ENCODE results near the gene PRR15L. TPM values are rescaled to one million over a fixed set of nuclear protein-coding genes. Genes with fewer than 3 reads are reported as not detected.
A peak's percentile ranks its signal among the peaks of the same experiment; 100 is the strongest.
"Not testable (repeated sequence)": the region's sequence is repeated elsewhere in the genome, so short reads cannot be mapped to it uniquely, and the experiment has no call there.

The PRR15L gene
- total and polyA plus RNA-seq, 2 donors (not counting 1 experiment from before 2014, with no cell fraction given): not detected

- no peaks in the 10 kb centered on the region for H3K9me3 ChIP-seq (ENCODE audit: control insufficient read depth, insufficient read depth, low read depth, low read length)
- TF ChIP-seq CTCF (conservative IDR thresholded peaks at IDR 0.05 in 1 of 2, IDR thresholded peaks at IDR 0.05 in 1 of 2; ENCODE audit: low read depth in 1 of 2, low read length in 2 of 2) (no peak), EZH2 (IDR thresholded peaks at IDR 0.05; ENCODE audit: low read length, missing control alignments) (no peak)
- H3K9ac ChIP-seq (ENCODE audit: insufficient read depth, low read length): no peak overlapping the region
- H3K36me3 ChIP-seq (ENCODE audit: control insufficient read depth, insufficient read depth, low read length): no peaks in the 10 kb centered on the region
- no peaks in the 10 kb centered on the region for H3K79me2 ChIP-seq (ENCODE audit: control insufficient read depth, insufficient read depth, low read length)
- no peaks in the 10 kb centered on the region for H4K20me1 ChIP-seq (ENCODE audit: control insufficient read depth, extremely low read depth, insufficient read depth, low read length)
- H3K4me1 ChIP-seq (ENCODE audit: control insufficient read depth, extremely low read depth, insufficient read depth, low read length): peaks cover 2% of the 10 kb centered on the region
- no peaks in the 10 kb centered on the region for H3K27me3 ChIP-seq (ENCODE audit: control insufficient read depth, insufficient read depth, low read length)
- no peak overlapping the region for H3K27ac ChIP-seq (ENCODE audit: insufficient read depth, low read length)
- H2AFZ ChIP-seq (ENCODE audit: low read length): no peak overlapping the region
- H3K4me3 ChIP-seq (replicated peaks in 1 of 4; ENCODE audit: control extremely low read depth in 1 of 4, insufficient read depth in 1 of 4, low read depth in 3 of 4, low read length in 4 of 4): no peak overlapping the region
- no peak overlapping the region for H3K4me2 ChIP-seq (ENCODE audit: extremely low read depth, insufficient read depth, low read length)
- no peak for DNase-seq (ENCODE audit: low read depth in 2 of 2)
Measured at GRCh38 chr17:47989159-47989558, 31.5 kb upstream of the PRR15L start.

GRCh38 chr17:47988445-47988844 is 30.8 kb upstream of the PRR15L start:
- not testable (repeated sequence) for H3K4me2 ChIP-seq (ENCODE audit: extremely low read depth, insufficient read depth, low read length); H3K79me2 ChIP-seq (ENCODE audit: control insufficient read depth, insufficient read depth, low read length); H3K9me3 ChIP-seq (ENCODE audit: control insufficient read depth, insufficient read depth, low read depth, low read length); H3K4me3 ChIP-seq (replicated peaks in 1 of 4; ENCODE audit: control extremely low read depth in 1 of 4, insufficient read depth in 1 of 4, low read depth in 3 of 4, low read length in 4 of 4); H3K9ac ChIP-seq (ENCODE audit: insufficient read depth, low read length); H2AFZ ChIP-seq (ENCODE audit: low read length); H3K27me3 ChIP-seq (ENCODE audit: control insufficient read depth, insufficient read depth, low read length); H4K20me1 ChIP-seq (ENCODE audit: control insufficient read depth, extremely low read depth, insufficient read depth, low read length); H3K27ac ChIP-seq (ENCODE audit: insufficient read depth, low read length); H3K4me1 ChIP-seq (ENCODE audit: control insufficient read depth, extremely low read depth, insufficient read depth, low read length); DNase-seq (ENCODE audit: low read depth in 2 of 2); H3K36me3 ChIP-seq (ENCODE audit: control insufficient read depth, insufficient read depth, low read length)

- Histone ChIP-seq H3K27me3 (ENCODE audit: control insufficient read depth, insufficient read depth, low read length) (no peaks in the 10 kb centered on the region), H3K79me2 (ENCODE audit: control insufficient read depth, insufficient read depth, low read length) (no peaks in the 10 kb centered on the region), H3K9ac (ENCODE audit: insufficient read depth, low read length) (no peak overlapping the region), H3K4me2 (ENCODE audit: extremely low read depth, insufficient read depth, low read length) (no peak overlapping the region), H2AFZ (ENCODE audit: low read length) (no peak overlapping the region), H4K20me1 (ENCODE audit: control insufficient read depth, extremely low read depth, insufficient read depth, low read length) (no peaks in the 10 kb centered on the region), H3K27ac (ENCODE audit: insufficient read depth, low read length) (no peak overlapping the region), H3K9me3 (ENCODE audit: control insufficient read depth, insufficient read depth, low read depth, low read length) (no peaks in the 10 kb centered on the region), H3K36me3 (ENCODE audit: control insufficient read depth, insufficient read depth, low read length) (peaks cover 4% of the 10 kb centered on the region), H3K4me1 (ENCODE audit: control insufficient read depth, extremely low read depth, insufficient read depth, low read length) (peaks cover 2% of the 10 kb centered on the region), H3K4me3 (replicated peaks in 1 of 4; ENCODE audit: control extremely low read depth in 1 of 4, insufficient read depth in 1 of 4, low read depth in 3 of 4, low read length in 4 of 4) (no peak overlapping the region)
- DNase-seq (ENCODE audit: low read depth in 2 of 2): peak in 1 of 2 donors; percentile 64
- TF ChIP-seq CTCF (conservative IDR thresholded peaks at IDR 0.05 in 1 of 2, IDR thresholded peaks at IDR 0.05 in 1 of 2; ENCODE audit: low read depth in 1 of 2, low read length in 2 of 2) (no peak), EZH2 (IDR thresholded peaks at IDR 0.05; ENCODE audit: low read length, missing control alignments) (no peak)
Measured at GRCh38 chr17:47987240-47987835, 29.7 kb upstream of the PRR15L start.
